HL-60 (cell line): Measurements from ENCODE around the gene LRRC66.

Source experiments
- DNase-seq, 2 experiments: peaks; one replicate each; pipeline ENCODE4 v3.0.0-alpha.2; 2010 to 2020; ENCODE audit warnings: low read depth in 1 of 2, low spot score in 1 of 2
- H3K27ac ChIP-seq: fragments of 250-450 bp; sonication (Bioruptor Pico); replicated peaks from 2 replicates; pipeline ENCODE4 v1.5.1; 2020; ENCODE audit warnings: mild to moderate bottlenecking, moderate library complexity
- H3K27me3 ChIP-seq: fragments of 250-450 bp; sonication (Bioruptor Pico); 2 replicates; pipeline ENCODE4 v1.5.1; 2021; ENCODE audit warnings: mild to moderate bottlenecking, moderate library complexity; ENCODE audit not compliant: insufficient read depth, poor library complexity, severe bottlenecking
- H3K4me3 ChIP-seq: replicated peaks from 2 replicates; pipeline ENCODE4 v1.5.1; 2011; ENCODE audit warnings: mild to moderate bottlenecking, control low read depth, low read length; ENCODE audit not compliant: insufficient read depth
- GABPA ChIP-seq: IDR thresholded peaks from 2 replicates; pipeline ENCODE4 v1.6.1; 2012; ENCODE audit warnings: low read depth
- POLR2AphosphoS5 ChIP-seq: IDR thresholded peaks from 2 replicates; pipeline ENCODE4 v1.6.1; 2012; ENCODE audit warnings: low read depth
- SPI1 ChIP-seq: IDR thresholded peaks from 2 replicates; pipeline ENCODE4 v1.6.1; 2012; ENCODE audit warnings: low read depth, mild to moderate bottlenecking, borderline replicate concordance
- TF ChIP-seq, protein P1 (sequence below): IDR thresholded peaks from one replicate; pipeline ENCODE4 v1.5.1; 2011; ENCODE audit warnings: low read length, control low read depth, inconsistent platforms; ENCODE audit not compliant: insufficient read depth
- TF ChIP-seq, protein P2 (sequence below): IDR thresholded peaks from 2 replicates; pipeline ENCODE4 v1.6.1; 2012; ENCODE audit warnings: low read depth; ENCODE audit not compliant: insufficient replicate concordance

The LRRC66 gene

GRCh38 chr4:52038103-52038912 lies 18.1 kb upstream of the LRRC66 start, which contains the start of gene SGCB:
Gene SGCB, minus strand, starts transcription at chr4:52038299. Its CDS starts 40 bp downstream, at chr4:52038259.
- peaks cover 21% of the 10 kb centered on the region for H3K27me3 ChIP-seq
- peak in 1 of 2 experiments; percentile 22 for DNase-seq
- TF ChIP-seq POLR2AphosphoS5 (no peak), SPI1 (no peak), GABPA (no peak)
- TF ChIP-seq, protein P1, sequence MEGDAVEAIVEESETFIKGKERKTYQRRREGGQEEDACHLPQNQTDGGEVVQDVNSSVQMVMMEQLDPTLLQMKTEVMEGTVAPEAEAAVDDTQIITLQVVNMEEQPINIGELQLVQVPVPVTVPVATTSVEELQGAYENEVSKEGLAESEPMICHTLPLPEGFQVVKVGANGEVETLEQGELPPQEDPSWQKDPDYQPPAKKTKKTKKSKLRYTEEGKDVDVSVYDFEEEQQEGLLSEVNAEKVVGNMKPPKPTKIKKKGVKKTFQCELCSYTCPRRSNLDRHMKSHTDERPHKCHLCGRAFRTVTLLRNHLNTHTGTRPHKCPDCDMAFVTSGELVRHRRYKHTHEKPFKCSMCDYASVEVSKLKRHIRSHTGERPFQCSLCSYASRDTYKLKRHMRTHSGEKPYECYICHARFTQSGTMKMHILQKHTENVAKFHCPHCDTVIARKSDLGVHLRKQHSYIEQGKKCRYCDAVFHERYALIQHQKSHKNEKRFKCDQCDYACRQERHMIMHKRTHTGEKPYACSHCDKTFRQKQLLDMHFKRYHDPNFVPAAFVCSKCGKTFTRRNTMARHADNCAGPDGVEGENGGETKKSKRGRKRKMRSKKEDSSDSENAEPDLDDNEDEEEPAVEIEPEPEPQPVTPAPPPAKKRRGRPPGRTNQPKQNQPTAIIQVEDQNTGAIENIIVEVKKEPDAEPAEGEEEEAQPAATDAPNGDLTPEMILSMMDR: no peak
- TF ChIP-seq, protein P2, sequence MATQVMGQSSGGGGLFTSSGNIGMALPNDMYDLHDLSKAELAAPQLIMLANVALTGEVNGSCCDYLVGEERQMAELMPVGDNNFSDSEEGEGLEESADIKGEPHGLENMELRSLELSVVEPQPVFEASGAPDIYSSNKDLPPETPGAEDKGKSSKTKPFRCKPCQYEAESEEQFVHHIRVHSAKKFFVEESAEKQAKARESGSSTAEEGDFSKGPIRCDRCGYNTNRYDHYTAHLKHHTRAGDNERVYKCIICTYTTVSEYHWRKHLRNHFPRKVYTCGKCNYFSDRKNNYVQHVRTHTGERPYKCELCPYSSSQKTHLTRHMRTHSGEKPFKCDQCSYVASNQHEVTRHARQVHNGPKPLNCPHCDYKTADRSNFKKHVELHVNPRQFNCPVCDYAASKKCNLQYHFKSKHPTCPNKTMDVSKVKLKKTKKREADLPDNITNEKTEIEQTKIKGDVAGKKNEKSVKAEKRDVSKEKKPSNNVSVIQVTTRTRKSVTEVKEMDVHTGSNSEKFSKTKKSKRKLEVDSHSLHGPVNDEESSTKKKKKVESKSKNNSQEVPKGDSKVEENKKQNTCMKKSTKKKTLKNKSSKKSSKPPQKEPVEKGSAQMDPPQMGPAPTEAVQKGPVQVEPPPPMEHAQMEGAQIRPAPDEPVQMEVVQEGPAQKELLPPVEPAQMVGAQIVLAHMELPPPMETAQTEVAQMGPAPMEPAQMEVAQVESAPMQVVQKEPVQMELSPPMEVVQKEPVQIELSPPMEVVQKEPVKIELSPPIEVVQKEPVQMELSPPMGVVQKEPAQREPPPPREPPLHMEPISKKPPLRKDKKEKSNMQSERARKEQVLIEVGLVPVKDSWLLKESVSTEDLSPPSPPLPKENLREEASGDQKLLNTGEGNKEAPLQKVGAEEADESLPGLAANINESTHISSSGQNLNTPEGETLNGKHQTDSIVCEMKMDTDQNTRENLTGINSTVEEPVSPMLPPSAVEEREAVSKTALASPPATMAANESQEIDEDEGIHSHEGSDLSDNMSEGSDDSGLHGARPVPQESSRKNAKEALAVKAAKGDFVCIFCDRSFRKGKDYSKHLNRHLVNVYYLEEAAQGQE: no peak
- H3K27ac ChIP-seq: no peak within 1 kb of the TSS
- H3K4me3 ChIP-seq: peak within 1 kb of the TSS; percentile 64

GRCh38 chr4:52037689-52038102 lies 17.5 kb upstream of the LRRC66 start:
- H3K27ac ChIP-seq: no peak overlapping the region
- no peak for DNase-seq
- H3K4me3 ChIP-seq: peak overlapping the region; percentile 64
- TF ChIP-seq, protein P2: no peak
- TF ChIP-seq SPI1: no peak
- H3K27me3 ChIP-seq: peaks cover 21% of the 10 kb centered on the region

DNA sequence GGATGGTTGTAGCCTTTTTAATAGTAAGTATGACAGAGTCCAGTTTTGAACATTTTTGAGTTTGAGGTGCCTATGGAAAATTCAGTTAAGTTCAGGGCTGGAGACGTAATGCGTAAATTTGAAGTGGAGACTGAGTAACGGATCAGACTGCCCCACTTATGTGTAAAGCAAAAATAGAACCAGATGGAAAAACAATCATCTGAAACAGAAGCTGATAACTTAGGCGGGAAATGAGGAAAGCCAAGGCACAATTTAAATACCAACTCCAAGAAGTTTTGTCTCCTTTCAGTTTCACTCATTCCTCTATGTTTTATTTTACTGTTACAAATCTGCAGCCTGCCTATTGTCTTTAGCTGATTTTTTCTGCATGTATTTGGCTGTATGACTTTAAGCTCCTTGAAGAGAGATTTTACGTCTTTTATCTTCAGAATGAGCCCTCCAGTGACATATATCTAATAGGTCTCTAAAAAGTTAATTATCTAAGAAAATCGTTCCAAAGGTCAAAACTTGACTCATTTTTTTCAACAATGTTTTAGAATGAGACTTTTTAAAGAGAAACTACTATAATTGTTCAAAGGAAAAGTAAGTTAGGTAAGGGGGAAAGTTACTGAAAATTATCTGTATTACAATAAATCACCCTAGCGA lies 16.8 kb upstream of the LRRC66 start:
- Histone ChIP-seq H3K4me3 (no peak overlapping the region), H3K27me3 (peaks cover 21% of the 10 kb centered on the region), H3K27ac (no peak overlapping the region)
- DNase-seq: no peak
- TF ChIP-seq, protein P2: no peak
- TF ChIP-seq GABPA: no peak
- TF ChIP-seq POLR2AphosphoS5: no peak
- no peak for TF ChIP-seq SPI1
- TF ChIP-seq, protein P1: no peak
